ES-I3 (cell line): Measurements from ENCODE around the gene MSMB.

Experiments used
- H3K36me3 ChIP-seq: 2 replicates; pipeline ENCODE4 v1.6.1; 2013; ENCODE audit warnings: mild to moderate bottlenecking, low read length, control low read depth, moderate library complexity; ENCODE audit not compliant: insufficient read depth
- H3K4me1 ChIP-seq: 2 replicates; pipeline ENCODE4 v1.6.1; 2013; ENCODE audit warnings: mild to moderate bottlenecking, control low read depth, low read length; ENCODE audit not compliant: insufficient read depth
- H3K9ac ChIP-seq: 2 replicates; pipeline ENCODE4 v1.6.1; 2013; ENCODE audit warnings: low read depth, mild to moderate bottlenecking, low read length, moderate library complexity
- H3K9me3 ChIP-seq: 2 replicates; pipeline ENCODE4 v1.6.1; 2013; ENCODE audit warnings: mild to moderate bottlenecking, low read length, moderate library complexity; ENCODE audit not compliant: control insufficient read depth, insufficient read depth

The MSMB gene

GRCh38 chr10:46031648-46032532 lies 14.2 kb downstream of the MSMB start:
- no peaks in the 10 kb centered on the region for H3K36me3 ChIP-seq
- H3K9me3 ChIP-seq, result no peaks in the 10 kb centered on the region
- H3K9ac ChIP-seq, result no peak overlapping the region

GRCh38 chr10:46030091-46030937 lies 15.8 kb downstream of the MSMB start, which contains the start of gene NCOA4:
TSS of gene NCOA4 (minus strand) at chr10:46030623. CDS start at chr10:46016680, 13,943 bp downstream.
- Histone ChIP-seq H3K4me1 (peaks cover 10% of the 10 kb centered on the region; the same call in 1 of the 2 replicates), H3K9me3 (no peaks in the 10 kb centered on the region), H3K36me3 (no peaks in the 10 kb centered on the region)

More at GRCh38 chr10:46031648-46032532, 14.2 kb downstream of the MSMB start:
- peaks cover 10% of the 10 kb centered on the region; the same call in 1 of the 2 replicates for H3K4me1 ChIP-seq

GRCh38 chr10:46029461-46030030 lies 16.5 kb downstream of the MSMB start:
- Histone ChIP-seq H3K9ac (peak overlapping the region; percentile 53), H3K4me1 (peaks cover 10% of the 10 kb centered on the region; the same call in 1 of the 2 replicates), H3K9me3 (no peaks in the 10 kb centered on the region), H3K36me3 (no peaks in the 10 kb centered on the region)

More at GRCh38 chr10:46030091-46030937, 15.8 kb downstream of the MSMB start, which contains the start of gene NCOA4:
- H3K9ac ChIP-seq, result peak within 1 kb of the TSS; percentile 53

- Histone ChIP-seq H3K9ac (no peak overlapping the region), H3K4me1 (peaks cover 10% of the 10 kb centered on the region; the same call in 1 of the 2 replicates), H3K9me3 (no peaks in the 10 kb centered on the region), H3K36me3 (no peaks in the 10 kb centered on the region)
Observed at GRCh38 chr10:46028584-46029460, 17.2 kb downstream of the MSMB start.

GRCh38 chr10:46026106-46026505 lies 20.0 kb downstream of the MSMB start:
- Histone ChIP-seq H3K9me3 (no peaks in the 10 kb centered on the region), H3K4me1 (peaks cover 14% of the 10 kb centered on the region; the same call in 1 of the 2 replicates), H3K36me3 (no peaks in the 10 kb centered on the region), H3K9ac (no peak overlapping the region)

GRCh38 chr10:46025406-46025805 lies 20.7 kb downstream of the MSMB start:
- H3K36me3 ChIP-seq, result no peaks in the 10 kb centered on the region
- H3K9ac ChIP-seq, result no peak overlapping the region
- no peaks in the 10 kb centered on the region for H3K9me3 ChIP-seq
- H3K4me1 ChIP-seq, result peaks cover 20% of the 10 kb centered on the region

GRCh38 chr10:46024948-46025347 lies 21.1 kb downstream of the MSMB start:
- Histone ChIP-seq H3K9ac (no peak overlapping the region), H3K9me3 (no peaks in the 10 kb centered on the region), H3K4me1 (peaks cover 24% of the 10 kb centered on the region), H3K36me3 (no peaks in the 10 kb centered on the region)

- no peaks in the 10 kb centered on the region for H3K9me3 ChIP-seq
- H3K36me3 ChIP-seq, result no peaks in the 10 kb centered on the region
- peak overlapping the region; percentile 91 for H3K9ac ChIP-seq
- H3K4me1 ChIP-seq, result peaks cover 19% of the 10 kb centered on the region
Observed at GRCh38 chr10:46022978-46023702, 22.9 kb downstream of the MSMB start.

GRCh38 chr10:46020344-46020657 lies 25.8 kb downstream of the MSMB start:
- Histone ChIP-seq H3K4me1 (peaks cover 19% of the 10 kb centered on the region), H3K9me3 (no peaks in the 10 kb centered on the region), H3K9ac (no peak overlapping the region), H3K36me3 (no peaks in the 10 kb centered on the region)

GRCh38 chr10:46019569-46020343 lies 26.3 kb downstream of the MSMB start:
- Histone ChIP-seq H3K4me1 (peaks cover 19% of the 10 kb centered on the region), H3K36me3 (peaks cover 4% of the 10 kb centered on the region; the same call in 1 of the 2 replicates), H3K9ac (no peak overlapping the region), H3K9me3 (no peaks in the 10 kb centered on the region)

- peaks cover 19% of the 10 kb centered on the region for H3K4me1 ChIP-seq
- no peak overlapping the region for H3K9ac ChIP-seq
- no peaks in the 10 kb centered on the region for H3K9me3 ChIP-seq
- H3K36me3 ChIP-seq, result peaks cover 8% of the 10 kb centered on the region; the same call in 1 of the 2 replicates
Observed at GRCh38 chr10:46019177-46019528, 26.9 kb downstream of the MSMB start.

GRCh38 chr10:46018453-46019176 lies 27.5 kb downstream of the MSMB start:
- H3K36me3 ChIP-seq, result peaks cover 13% of the 10 kb centered on the region; the same call in 1 of the 2 replicates
- no peak overlapping the region for H3K9ac ChIP-seq

More at GRCh38 chr10:46018453-46019176, 27.5 kb downstream of the MSMB start:
- Histone ChIP-seq H3K9me3 (no peaks in the 10 kb centered on the region), H3K4me1 (peaks cover 19% of the 10 kb centered on the region)
